ENCODE data around the gene SMPD4. TPM values are rescaled to one million over a fixed set of nuclear protein-coding genes. Genes with fewer than 3 reads are reported as not detected.
A peak's percentile ranks its signal among the peaks of the same experiment; 100 is the strongest.
"Not testable (repeated sequence)": the region's sequence is repeated elsewhere in the genome, so short reads cannot be mapped to it uniquely, and the experiment has no call there.

Gene SMPD4
- total RNA-seq, 6 donors from 2014 or later: 33.3 to 109 (median 44.6) TPM

- no peak for DNase-seq
- no peak overlapping the region for H3K27ac ChIP-seq
- H3K36me3 ChIP-seq: peaks cover 9 to 69% (median 44%) of the 10 kb centered on the region in 4 donors
- H3K9me3 ChIP-seq: no peaks in the 10 kb centered on the region
- 99 to 100% methylated on average over 6 of the region's 6 CpGs for WGBS, 2 donors
- no peak overlapping the region for H3K4me3 ChIP-seq
- ATAC-seq (ENCODE audit: low FRiP score in 2 of 2): no peak
- no peaks in the 10 kb centered on the region for H3K4me1 ChIP-seq
- H3K27me3 ChIP-seq: no peaks in the 10 kb centered on the region
- TF ChIP-seq POLR2A (IDR thresholded peaks at IDR 0.05) (no peak), POLR2AphosphoS5 (IDR thresholded peaks at IDR 0.05) (no peak), EP300 (IDR thresholded peaks at IDR 0.05) (no peak)
- TF ChIP-seq, protein P1, sequence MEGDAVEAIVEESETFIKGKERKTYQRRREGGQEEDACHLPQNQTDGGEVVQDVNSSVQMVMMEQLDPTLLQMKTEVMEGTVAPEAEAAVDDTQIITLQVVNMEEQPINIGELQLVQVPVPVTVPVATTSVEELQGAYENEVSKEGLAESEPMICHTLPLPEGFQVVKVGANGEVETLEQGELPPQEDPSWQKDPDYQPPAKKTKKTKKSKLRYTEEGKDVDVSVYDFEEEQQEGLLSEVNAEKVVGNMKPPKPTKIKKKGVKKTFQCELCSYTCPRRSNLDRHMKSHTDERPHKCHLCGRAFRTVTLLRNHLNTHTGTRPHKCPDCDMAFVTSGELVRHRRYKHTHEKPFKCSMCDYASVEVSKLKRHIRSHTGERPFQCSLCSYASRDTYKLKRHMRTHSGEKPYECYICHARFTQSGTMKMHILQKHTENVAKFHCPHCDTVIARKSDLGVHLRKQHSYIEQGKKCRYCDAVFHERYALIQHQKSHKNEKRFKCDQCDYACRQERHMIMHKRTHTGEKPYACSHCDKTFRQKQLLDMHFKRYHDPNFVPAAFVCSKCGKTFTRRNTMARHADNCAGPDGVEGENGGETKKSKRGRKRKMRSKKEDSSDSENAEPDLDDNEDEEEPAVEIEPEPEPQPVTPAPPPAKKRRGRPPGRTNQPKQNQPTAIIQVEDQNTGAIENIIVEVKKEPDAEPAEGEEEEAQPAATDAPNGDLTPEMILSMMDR (IDR thresholded peaks at IDR 0.05): no peak
Observed at GRCh38 chr2:130160131-130160530, 21.3 kb downstream of the SMPD4 start.

- WGBS, 2 donors: 95 to 96% methylated on average over 4 of the region's 4 CpGs
- ATAC-seq (ENCODE audit: low FRiP score in 2 of 2); H3K4me3 ChIP-seq; DNase-seq; H3K27ac ChIP-seq; H3K9me3 ChIP-seq; H3K4me1 ChIP-seq; H3K27me3 ChIP-seq: not testable (repeated sequence)
- H3K36me3 ChIP-seq: peaks cover 9 to 69% (median 44%) of the 10 kb centered on the region in 4 donors
Observed at GRCh38 chr2:130159376-130159775, 22.0 kb downstream of the SMPD4 start.

DNA sequence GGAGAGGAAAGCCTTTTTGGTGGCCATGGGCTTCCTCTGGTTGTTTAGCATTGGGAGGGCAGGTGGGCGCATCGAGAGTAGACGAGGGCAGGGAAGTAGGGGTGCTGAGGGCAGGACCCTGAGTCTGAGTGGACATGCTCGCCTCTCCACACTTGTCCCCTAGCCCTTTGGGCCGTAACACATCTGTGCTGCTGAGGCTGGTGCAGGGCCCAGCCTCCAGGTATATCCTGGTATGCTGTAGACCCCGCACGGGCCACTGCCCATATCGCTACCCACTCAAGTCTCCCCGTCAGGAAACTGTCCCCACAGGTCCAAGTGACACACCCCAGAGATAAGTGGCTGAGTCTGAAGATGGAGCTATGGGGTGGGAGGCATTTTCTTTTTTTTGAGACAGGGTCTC, 22.8 kb downstream of the SMPD4 start:
- H3K4me1 ChIP-seq: no peaks in the 10 kb centered on the region
- no peaks in the 10 kb centered on the region for H3K27me3 ChIP-seq
- ATAC-seq (ENCODE audit: low FRiP score in 2 of 2) (no peak), DNase-seq (peak in 1 of 2 donors; percentile 29)
- WGBS, 2 donors: 85 to 89% methylated on average over 8 to 9 of the region's 9 CpGs
- no peak for TF ChIP-seq POLR2A (IDR thresholded peaks at IDR 0.05)
- TF ChIP-seq POLR2AphosphoS5 (IDR thresholded peaks at IDR 0.05): no peak
- TF ChIP-seq, protein P1 (IDR thresholded peaks at IDR 0.05): no peak
- H3K9me3 ChIP-seq: no peaks in the 10 kb centered on the region
- peaks cover 2 to 69% (median 42%) of the 10 kb centered on the region in 4 donors for H3K36me3 ChIP-seq
- no peak overlapping the region for H3K4me3 ChIP-seq
- H3K27ac ChIP-seq: no peak overlapping the region

DNA sequence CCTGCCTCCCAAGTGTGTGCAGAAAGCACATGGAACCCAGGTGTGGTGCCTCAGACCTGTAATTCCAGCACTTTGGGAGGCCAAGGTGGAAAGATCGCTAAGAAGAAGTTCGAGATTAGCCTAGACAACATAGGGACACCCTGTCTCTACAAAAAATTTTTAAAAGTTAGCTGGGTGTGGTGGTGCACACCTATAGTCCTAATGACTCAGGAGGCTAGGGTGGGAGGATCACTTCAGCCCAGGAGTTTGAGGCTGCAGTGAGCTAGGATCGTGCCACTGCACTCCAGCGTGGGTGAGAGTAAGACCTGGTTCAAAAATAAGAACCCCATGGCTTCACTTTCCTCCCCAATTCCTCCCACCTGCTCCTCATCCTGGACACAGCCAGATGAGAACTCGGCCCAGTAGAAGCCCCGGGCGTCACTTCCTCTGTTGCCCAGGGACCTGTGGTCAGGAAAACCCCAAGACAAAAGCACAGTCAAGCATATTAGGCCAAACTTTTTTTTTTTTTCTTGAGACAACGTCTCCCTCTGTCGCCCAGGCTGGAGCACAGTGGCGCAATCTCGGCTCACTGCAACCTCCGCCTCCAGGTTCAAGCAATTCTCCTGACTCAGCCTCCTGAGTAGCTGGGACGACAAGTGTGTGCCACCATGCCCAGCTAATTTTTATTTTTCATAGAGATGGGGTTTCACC, 23.4 kb downstream of the SMPD4 start:
- not testable (repeated sequence) for H3K4me3 ChIP-seq; H3K4me1 ChIP-seq; ATAC-seq (ENCODE audit: low FRiP score in 2 of 2); DNase-seq; H3K9me3 ChIP-seq; H3K27me3 ChIP-seq; H3K27ac ChIP-seq
- H3K36me3 ChIP-seq: peaks cover 0 to 71% (median 41%) of the 10 kb centered on the region in 4 donors
- WGBS, 2 donors: 70 to 76% methylated on average over 13 of the region's 13 CpGs

GRCh38 chr2:130157354-130157753, 24.0 kb downstream of the SMPD4 start:
- not testable (repeated sequence) for H3K27ac ChIP-seq; H3K27me3 ChIP-seq; H3K4me3 ChIP-seq; H3K4me1 ChIP-seq; ATAC-seq (ENCODE audit: low FRiP score in 2 of 2); H3K9me3 ChIP-seq
- DNase-seq: peak in 1 of 2 donors; percentile 62
- WGBS, 2 donors: 79% methylated on average over 11 of the region's 12 CpGs; no CpG with 5 or more reads in 1 of the 2 donors
- H3K36me3 ChIP-seq: peaks cover 0 to 71% (median 40%) of the 10 kb centered on the region in 4 donors

GRCh38 chr2:130156624-130157004, 24.8 kb downstream of the SMPD4 start:
- H3K27me3 ChIP-seq: no peaks in the 10 kb centered on the region
- ATAC-seq (ENCODE audit: low FRiP score in 2 of 2): no peak
- DNase-seq: peak in 1 of 2 donors; percentile 50
- no peaks in the 10 kb centered on the region for H3K9me3 ChIP-seq
- no peak overlapping the region for H3K27ac ChIP-seq
- H3K4me3 ChIP-seq: no peak overlapping the region
- TF ChIP-seq, protein P1 (IDR thresholded peaks at IDR 0.05): no peak
- TF ChIP-seq EP300 (IDR thresholded peaks at IDR 0.05) (no peak), POLR2A (IDR thresholded peaks at IDR 0.05) (no peak), POLR2AphosphoS5 (IDR thresholded peaks at IDR 0.05) (no peak)
- H3K36me3 ChIP-seq: peaks cover 0 to 78% (median 45%) of the 10 kb centered on the region in 4 donors
- H3K4me1 ChIP-seq: no peaks in the 10 kb centered on the region
- WGBS, 2 donors: 91 to 95% methylated on average over 7 to 9 of the region's 9 CpGs

Data from upper lobe of left lung (tissue), 6 donors.